ENCODE data around the gene ZNF101. TPM values are rescaled to one million over a fixed set of nuclear protein-coding genes. Genes with fewer than 3 reads are reported as not detected.

Gene ZNF101
- polyA plus RNA-seq, 1 donor (not counting 4 experiments of a cell fraction or from before 2014, with no cell fraction given), result 9.8 TPM

- H4K20me1 ChIP-seq (ENCODE audit: control insufficient read depth, extremely low read depth, insufficient read depth, low read length), result no peaks in the 10 kb centered on the region
- H3K4me3 ChIP-seq (ENCODE audit: control insufficient read depth in 2 of 3, extremely low read depth in 1 of 3, insufficient read depth in 2 of 3, low read depth in 1 of 3, low read length in 3 of 3), result no peak overlapping the region
- no peaks in the 10 kb centered on the region for H3K27me3 ChIP-seq (ENCODE audit: control insufficient read depth, extremely low read depth, insufficient read depth, low read length)
- H3K27ac ChIP-seq (ENCODE audit: control insufficient read depth, insufficient read depth, low read length), result no peak overlapping the region
- DNase-seq (ENCODE audit: low read depth, low spot score) (no peak), FAIRE-seq (no peak)
- H3K4me1 ChIP-seq (ENCODE audit: control insufficient read depth, extremely low read depth, insufficient read depth, low read length), result no peaks in the 10 kb centered on the region
- no peak overlapping the region for H3K9ac ChIP-seq (ENCODE audit: control insufficient read depth, extremely low read depth, insufficient read depth, low read length)
- H3K4me2 ChIP-seq (ENCODE audit: control insufficient read depth, extremely low read depth, insufficient read depth, low read depth, low read length), result no peak overlapping the region
- dilution Hi-C loops (cut with MboI; ENCODE audit: extremely low pct_ligation_motif_present, low sequenced_read_pairs), result no loop called here
- no peaks in the 10 kb centered on the region for H3K9me1 ChIP-seq (ENCODE audit: control insufficient read depth, extremely low read depth, insufficient read depth, low read length)
- TF ChIP-seq CTCF (optimal IDR thresholded peaks at IDR 0.05 in 1 of 3, IDR thresholded peaks at IDR 0.05 in 1 of 3, conservative IDR thresholded peaks at IDR 0.05 in 1 of 3; ENCODE audit: extremely low read depth in 1 of 3, insufficient read depth in 2 of 3, low read length in 3 of 3) (no peak), EZH2 (IDR thresholded peaks at IDR 0.05; ENCODE audit: low read length) (no peak)
- no peak overlapping the region for H2AFZ ChIP-seq (ENCODE audit: control insufficient read depth, low read length)
- no peaks in the 10 kb centered on the region for H3K9me3 ChIP-seq (ENCODE audit: control insufficient read depth, low read depth, low read length)
- no peaks in the 10 kb centered on the region for H3K79me2 ChIP-seq (ENCODE audit: control insufficient read depth, insufficient read depth, low read length)
- H3K36me3 ChIP-seq (ENCODE audit: control insufficient read depth in 2 of 2, extremely low read depth in 1 of 2, insufficient read depth in 2 of 2, low read length in 2 of 2), result peaks cover 33 to 52% of the 10 kb centered on the region in 2 experiments
Measured at GRCh38 chr19:19649580-19649995, 19.1 kb upstream of the ZNF101 start.

- H3K4me3 ChIP-seq (ENCODE audit: control insufficient read depth in 2 of 3, extremely low read depth in 1 of 3, insufficient read depth in 2 of 3, low read depth in 1 of 3, low read length in 3 of 3), result no peak overlapping the region
- DNase-seq (ENCODE audit: low read depth, low spot score), result no peak
- no peaks in the 10 kb centered on the region for H4K20me1 ChIP-seq (ENCODE audit: control insufficient read depth, extremely low read depth, insufficient read depth, low read length)
- H3K9me3 ChIP-seq (ENCODE audit: control insufficient read depth, low read depth, low read length), result no peaks in the 10 kb centered on the region
- no peak overlapping the region for H3K9ac ChIP-seq (ENCODE audit: control insufficient read depth, extremely low read depth, insufficient read depth, low read length)
- no peaks in the 10 kb centered on the region for H3K4me1 ChIP-seq (ENCODE audit: control insufficient read depth, extremely low read depth, insufficient read depth, low read length)
- no peaks in the 10 kb centered on the region for H3K9me1 ChIP-seq (ENCODE audit: control insufficient read depth, extremely low read depth, insufficient read depth, low read length)
- TF ChIP-seq CTCF (optimal IDR thresholded peaks at IDR 0.05 in 1 of 3, IDR thresholded peaks at IDR 0.05 in 1 of 3, conservative IDR thresholded peaks at IDR 0.05 in 1 of 3; ENCODE audit: extremely low read depth in 1 of 3, insufficient read depth in 2 of 3, low read length in 3 of 3), result no peak
- TF ChIP-seq EZH2 (IDR thresholded peaks at IDR 0.05; ENCODE audit: low read length), result no peak
- FAIRE-seq, result no peak
- H3K27me3 ChIP-seq (ENCODE audit: control insufficient read depth, extremely low read depth, insufficient read depth, low read length), result no peaks in the 10 kb centered on the region
- peaks cover 36 to 56% of the 10 kb centered on the region in 2 experiments for H3K36me3 ChIP-seq (ENCODE audit: control insufficient read depth in 2 of 2, extremely low read depth in 1 of 2, insufficient read depth in 2 of 2, low read length in 2 of 2)
- H3K27ac ChIP-seq (ENCODE audit: control insufficient read depth, insufficient read depth, low read length), result no peak overlapping the region
- no peak overlapping the region for H2AFZ ChIP-seq (ENCODE audit: control insufficient read depth, low read length)
- no peak overlapping the region for H3K4me2 ChIP-seq (ENCODE audit: control insufficient read depth, extremely low read depth, insufficient read depth, low read depth, low read length)
- no peaks in the 10 kb centered on the region for H3K79me2 ChIP-seq (ENCODE audit: control insufficient read depth, insufficient read depth, low read length)
- dilution Hi-C loops (cut with MboI; ENCODE audit: extremely low pct_ligation_motif_present, low sequenced_read_pairs), result no loop called here
Measured at GRCh38 chr19:19650331-19650730, 18.3 kb upstream of the ZNF101 start.
